GM19467 (cell line): ENCODE measurements around the gene PRXL2C.
"Not testable (repeated sequence)": the region's sequence is repeated elsewhere in the genome, so short reads cannot be mapped to it uniquely, and the experiment has no call there.

Source experiments
- ATAC-seq: cut with Tn5 transposase; IDR thresholded peaks from one replicate; pipeline ENCODE4 v1.9.1; 2021; ENCODE audit warnings: mild to moderate bottlenecking, moderate library complexity; ENCODE audit not compliant: unreplicated experiment

Gene PRXL2C, protein sequence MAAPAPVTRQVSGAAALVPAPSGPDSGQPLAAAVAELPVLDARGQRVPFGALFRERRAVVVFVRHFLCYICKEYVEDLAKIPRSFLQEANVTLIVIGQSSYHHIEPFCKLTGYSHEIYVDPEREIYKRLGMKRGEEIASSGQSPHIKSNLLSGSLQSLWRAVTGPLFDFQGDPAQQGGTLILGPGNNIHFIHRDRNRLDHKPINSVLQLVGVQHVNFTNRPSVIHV

DNA sequence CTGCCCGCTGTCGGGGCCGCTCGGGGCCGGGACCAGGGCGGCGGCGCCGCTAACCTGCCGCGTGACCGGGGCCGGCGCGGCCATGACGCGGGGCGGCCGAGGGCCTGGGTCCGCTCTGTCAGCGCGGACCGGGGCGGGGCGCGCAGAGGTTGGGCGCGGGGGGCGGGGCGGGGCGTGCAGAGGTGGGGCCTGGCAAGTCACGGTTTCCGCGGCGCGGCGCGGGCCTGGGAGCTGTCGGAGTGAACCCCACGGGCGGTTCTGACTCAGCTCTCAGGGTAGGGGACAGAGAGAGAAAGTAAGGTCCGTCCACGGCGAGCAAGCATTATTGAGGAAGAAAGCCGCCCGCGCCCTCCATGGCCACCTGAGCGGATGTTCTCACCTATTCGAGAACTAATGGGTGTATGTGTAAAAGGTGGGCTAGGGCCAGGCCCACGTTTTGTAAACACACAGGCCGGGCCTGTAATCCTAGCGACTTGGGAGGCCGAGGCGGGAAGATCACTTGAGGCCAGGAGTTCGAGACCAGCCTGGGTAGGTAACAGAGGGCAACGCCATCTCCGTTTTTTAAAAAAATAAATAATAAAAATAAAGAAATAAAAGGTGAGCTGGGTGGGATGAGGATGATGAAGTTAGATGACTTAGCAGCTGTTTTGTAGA lies at the start of gene PRXL2C:
PRXL2C (minus strand) TSS at position 120 of the 654 bp plus-strand sequence; CDS start at position 84, 36 bp downstream.
- ATAC-seq = peak; percentile 53

DNA sequence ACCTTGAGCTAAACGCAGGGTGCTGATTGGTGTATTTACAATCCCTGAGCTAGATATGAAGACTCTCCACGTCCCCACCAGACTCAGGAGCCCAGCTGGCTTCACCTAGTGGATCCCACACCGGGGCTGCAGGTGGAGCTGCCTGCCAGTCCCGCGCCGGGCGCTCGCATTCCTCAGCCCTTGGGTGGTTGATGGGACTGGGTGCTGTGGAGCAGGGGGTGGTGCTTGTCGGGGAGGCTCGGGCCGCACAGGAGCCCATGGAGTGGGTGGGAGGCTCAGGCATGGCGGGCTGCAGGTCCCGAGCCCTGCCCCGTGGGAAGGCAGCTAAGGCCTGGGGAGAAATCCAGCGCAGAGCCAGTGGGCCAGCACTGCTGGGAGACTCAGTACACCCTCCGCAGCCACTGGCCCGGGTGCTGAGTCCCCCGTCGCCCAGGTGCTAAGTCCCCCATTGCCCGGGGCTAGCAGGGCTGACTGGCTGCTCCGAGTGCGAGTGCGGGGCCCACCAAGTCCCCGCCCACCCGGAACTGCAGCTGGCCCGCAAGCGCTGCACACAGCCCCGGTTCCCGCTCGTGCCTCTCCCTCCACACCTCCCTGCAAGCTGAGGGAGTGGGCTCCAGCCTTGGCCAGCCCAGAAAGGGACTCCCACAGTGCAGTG lies 45.7 kb upstream of the PRXL2C start:
- ATAC-seq = not testable (repeated sequence)

DNA sequence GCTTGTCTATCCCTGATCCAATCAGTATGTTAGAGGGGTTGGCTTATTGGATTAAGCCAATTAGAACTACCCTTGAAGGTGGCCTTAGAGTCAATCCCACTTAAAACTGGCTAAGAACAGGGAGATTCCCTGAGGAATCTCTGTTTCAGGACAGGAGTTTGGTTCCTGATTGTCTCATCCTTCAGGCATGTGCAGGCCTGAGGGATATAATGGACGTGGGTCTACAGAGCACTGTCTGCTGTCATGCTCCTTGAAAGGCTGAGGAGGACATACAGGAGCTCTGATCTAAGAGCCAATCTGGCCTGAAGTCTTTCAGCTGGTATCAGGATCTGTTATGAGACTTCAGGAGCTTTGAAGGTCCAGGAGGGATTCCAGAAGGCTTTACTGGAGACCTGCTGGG lies 36.2 kb upstream of the PRXL2C start:
- no peak for ATAC-seq

DNA sequence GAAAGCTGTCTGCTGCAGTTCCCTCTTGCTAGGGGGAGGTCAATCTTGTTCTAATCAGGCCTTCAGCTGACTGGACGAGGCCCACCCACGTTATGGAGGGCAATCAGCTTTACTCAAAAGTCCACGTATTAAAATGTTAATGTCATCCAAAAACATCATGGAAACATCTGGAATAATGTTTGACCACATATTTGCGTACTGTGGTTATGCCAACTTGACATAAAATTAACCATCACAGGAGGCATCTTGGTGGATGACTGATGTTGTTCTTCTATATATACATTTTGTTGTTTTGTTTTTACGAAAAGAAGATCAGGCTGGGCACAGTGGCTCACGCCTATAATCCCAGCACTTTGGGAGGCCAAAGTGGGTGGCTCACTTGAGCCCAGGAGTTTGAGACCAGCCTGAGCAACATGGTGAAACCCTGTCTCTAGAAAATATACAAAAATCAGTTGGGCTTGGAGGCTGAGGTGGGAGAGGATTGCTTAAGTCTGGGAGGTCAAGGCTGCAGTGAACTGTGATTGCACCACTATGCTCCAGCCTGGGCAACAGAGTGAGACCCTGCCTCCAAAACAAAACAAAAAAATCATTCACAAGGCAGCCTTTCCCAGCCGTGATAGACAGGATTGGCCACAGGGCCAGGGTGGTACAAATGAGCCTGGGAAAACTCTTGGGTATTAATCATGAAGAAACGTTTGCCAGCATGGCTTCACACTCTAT lies 33.8 kb upstream of the PRXL2C start:
- no peak for ATAC-seq

DNA sequence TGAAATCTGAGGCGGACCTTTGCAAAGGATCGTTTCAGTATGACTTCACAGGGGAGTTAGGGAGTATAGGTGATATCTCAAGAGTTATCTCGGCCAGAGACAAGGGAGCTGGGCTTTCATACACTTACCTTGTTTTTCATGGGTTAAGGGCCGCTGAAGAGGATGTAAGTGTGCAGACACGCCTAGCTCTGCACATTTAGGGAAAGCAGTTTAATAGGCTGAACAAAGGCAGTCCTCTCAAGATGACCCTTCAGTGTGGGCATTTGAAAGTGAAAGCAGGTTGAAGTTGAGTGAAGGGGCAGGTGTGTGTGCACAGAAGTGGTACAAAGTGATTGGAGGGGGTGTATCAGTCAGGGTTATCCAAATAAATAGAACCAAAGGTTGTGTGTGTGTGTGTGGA lies 33.1 kb upstream of the PRXL2C start:
- no peak for ATAC-seq

DNA sequence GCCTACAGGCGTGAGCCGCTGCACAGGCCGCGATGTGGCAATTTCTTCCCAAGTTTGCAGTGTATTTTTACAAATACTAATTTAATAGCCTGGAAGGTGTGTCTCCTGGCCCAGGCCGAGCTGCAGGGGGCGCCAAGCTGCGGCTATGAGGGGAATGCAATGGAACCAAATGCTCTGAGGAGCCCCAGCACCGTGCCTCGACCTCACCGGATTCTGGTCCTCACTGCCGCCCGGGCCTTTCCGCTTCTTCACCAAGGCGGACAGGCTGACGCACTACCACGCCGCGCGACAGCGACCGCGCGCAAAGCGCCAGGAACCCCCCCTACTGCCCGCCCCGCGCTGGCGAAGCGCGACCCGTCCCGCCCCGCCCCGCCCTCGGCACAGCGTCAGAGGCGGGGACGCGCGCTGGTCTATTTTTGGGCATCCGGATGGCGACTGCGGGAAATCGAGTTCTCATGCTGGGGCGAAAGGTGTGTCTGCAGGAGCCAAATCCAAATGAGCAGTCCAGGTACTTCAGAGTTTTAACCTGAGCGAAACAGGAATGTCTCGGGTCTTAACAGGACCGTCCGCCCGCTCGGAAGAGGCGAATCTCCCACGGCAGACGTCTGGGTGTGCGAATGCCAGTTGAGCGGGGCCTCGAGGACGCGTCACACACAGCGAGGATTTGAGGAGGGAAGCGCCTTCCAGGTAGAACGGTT lies 31.7 kb upstream of the PRXL2C start:
- no peak for ATAC-seq

DNA sequence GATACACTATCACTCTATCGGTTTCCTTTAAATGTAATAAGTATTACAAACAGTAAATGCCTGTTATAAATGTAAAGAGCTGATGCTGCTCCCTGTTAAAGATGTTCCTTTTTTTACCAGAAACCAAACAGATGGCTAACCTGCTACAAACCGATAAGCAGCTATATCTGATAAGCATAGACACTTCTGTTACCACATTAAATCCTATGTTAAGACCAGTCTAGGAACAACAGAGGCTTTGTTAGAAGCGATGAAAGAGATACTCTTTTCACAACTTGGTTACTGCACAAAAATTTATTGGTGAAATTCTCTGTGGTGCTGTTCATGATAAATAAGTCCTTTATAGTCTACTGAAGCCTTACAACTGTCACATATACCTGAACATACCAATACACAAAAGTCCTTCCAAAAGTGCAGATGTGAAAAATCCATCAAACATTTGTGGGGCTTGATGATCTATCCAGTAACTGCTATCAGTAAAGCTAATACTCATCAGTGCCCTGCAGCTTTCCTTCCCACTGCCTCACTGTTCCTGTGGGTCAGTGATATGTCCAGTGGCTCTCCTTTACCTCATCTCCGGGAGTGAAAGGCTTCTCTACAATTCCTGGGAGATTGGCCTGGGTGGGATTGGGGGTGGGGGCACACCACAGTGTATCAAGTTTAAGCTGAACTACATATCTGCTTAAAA lies 25.8 kb upstream of the PRXL2C start:
- ATAC-seq = no peak

DNA sequence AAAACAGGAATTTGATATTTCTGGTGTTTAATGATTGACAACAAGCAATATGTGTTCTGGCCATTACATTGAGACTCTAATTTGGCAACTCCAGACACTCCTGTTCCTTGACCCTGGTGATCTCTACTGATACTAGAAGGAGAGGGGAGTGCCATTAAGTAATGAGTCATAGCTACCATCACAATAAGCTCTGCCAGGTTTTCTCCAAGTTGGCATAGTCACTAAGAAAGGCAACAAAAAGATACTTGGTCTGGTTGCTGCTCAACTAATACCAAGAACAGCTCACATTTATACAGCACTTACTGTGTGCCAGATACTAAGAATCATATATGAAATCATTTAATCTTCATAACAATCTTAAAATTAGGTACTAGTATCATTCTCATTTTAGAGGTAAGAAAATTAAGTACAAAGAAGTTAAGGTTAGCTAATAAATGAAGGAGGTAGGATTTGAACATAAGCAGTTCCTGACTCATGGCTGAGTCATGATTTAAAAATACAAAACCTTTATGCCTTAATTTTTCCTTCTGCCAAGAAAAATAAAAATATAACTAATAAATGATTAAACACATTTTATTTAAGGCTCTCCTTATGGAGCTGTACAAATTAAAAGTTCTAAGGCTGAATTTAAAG lies 19.9 kb upstream of the PRXL2C start:
- ATAC-seq = no peak

DNA sequence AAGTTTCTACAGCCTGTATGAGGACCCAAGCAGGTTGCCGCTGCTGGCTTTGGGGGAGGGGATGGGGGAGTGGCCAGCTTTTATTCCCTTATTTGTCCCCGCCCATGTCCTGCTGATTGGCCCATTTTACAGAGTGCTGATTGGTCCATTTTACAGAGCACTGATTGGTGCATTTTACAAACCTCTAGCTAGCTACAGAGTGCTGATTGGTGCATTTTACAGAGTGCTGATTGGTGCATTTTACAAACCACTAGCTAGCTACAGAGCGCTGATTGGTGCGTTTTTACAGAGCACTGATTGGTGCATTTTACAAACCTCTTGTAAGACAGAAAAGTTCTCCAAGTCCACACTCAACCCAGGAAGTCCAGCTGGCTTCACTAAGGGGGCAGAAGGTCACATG lies 18.7 kb upstream of the PRXL2C start:
- not testable (repeated sequence) for ATAC-seq

DNA sequence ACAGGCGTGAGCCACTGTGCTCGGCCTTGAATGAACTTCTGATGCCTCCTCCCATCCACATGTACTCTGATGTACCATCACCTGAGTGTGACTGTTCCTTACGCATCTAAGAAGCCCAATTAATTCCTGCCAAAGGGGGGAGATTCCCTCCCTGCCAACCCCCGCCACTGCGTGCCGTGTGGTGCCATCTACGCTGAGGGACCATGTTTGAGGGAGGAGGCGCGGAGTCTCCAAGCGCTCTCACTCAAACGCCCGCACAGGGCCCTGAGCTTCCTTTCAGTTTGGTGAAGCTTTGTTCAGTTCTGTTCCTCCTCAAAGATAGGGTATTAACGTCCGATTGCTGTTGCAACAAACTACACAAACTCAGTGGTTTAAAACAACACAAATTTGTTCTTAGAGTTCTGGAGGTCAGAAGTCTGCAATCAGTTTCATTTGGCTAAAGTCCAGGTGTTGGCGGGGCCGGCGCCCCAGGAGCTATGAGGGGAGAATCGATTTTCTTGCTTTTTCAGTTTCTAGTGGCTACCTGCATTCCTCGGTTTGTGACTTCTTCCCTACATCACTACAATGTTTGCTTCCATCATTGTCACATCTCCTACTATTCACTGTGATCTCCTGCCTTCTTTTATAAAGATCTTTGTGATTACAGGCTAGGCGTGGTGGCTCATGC lies 13.9 kb upstream of the PRXL2C start:
- ATAC-seq = no peak

DNA sequence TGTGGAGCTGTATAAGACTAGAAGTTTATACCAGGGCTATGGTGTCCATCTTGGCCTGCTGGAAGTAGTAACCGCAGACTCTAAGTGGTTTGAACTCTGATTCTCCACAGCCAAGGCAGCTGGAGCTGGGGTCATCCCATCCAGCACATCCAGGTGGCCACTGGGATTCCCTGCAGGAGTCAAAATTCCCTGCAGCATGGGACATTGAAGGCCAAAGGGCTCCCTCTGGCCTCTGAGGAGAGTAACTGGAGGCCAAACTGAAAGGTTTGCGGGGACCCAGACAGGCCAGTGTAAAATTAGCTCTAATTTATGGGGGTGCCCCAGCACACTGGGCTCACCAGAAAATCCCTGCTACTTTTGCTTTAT lies 12.2 kb upstream of the PRXL2C start:
- no peak for ATAC-seq

DNA sequence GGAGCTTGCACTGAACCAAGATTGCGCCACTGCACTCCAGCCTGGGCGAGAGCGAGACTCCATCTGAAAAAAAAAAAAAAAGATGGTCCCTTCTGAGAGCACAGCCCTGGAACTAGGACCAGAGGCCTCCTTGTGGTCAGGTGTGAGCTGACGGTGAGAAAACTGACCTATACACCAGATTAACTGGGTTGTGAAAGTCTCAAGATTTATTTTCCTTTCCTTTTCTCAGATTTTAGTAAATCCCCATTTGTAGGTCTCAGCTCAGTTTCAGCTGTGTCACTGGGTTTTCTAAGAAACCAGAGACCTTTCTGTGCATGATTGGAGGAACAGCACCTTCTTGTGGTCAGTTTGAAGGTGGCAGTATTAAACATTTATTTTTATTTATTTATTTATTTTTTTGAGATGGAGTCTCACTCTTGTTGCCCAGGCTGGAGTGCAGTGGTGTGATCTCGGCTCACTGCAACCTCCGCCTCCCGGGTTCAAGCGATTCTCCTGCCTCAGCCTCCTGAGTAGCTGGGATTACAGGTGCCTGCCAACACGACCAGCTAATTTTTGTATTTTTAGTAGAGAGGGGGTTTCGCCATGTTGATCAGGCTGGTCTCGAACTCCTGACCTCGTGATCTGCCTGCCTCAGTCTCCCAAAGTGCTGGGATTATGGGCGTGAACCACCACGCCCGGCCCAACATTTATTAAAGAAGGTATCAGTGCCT lies 11.7 kb upstream of the PRXL2C start:
- not testable (repeated sequence) for ATAC-seq

DNA sequence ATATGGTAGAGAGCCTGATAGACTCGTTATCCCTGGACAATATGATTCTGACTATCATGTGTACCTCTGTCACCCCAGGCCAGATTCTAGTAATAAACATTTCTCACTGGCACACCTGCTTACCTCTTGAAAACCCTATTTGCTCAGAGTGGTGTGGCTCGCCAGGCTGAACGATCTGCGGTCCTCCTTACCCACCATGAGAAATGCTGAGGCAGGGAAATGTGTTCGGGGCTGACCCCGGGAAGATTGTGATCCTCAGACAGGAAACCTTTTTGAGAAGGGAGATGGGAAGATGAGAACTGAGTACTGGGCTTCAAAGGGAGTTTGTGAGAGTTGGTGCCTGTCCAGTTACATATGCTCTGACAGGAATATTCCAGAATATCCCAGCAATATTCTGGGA lies 10.7 kb upstream of the PRXL2C start:
- no peak for ATAC-seq

DNA sequence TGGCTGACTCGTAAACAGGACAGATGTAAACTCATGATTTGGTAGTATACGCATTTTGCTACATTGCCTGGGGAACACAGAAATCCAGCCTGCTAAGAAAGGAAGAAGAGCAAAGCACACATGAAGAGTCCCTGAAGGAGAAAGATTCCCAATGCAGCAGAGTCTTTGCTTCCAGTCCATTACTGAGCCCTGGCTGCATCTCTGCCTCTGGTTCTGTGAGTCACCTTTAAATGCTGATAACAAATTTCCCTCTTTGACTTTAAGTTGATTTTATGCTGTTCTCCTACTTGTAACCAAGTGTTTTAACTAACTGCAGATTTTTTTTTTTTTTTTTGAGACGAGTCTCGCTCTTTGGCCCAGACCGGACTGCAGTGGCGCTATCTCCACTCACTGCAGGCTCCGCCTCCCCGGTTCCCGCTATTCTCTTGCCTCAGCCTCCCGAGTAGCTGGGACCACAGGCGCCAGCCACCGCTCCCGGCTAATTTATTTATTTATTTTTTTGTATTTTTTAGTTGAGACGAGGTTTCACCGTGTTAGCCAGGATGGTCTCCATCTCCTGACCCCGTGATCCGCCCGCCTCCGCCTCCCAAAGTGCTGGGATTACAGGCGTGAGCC lies 8.5 kb upstream of the PRXL2C start:
- no peak for ATAC-seq

DNA sequence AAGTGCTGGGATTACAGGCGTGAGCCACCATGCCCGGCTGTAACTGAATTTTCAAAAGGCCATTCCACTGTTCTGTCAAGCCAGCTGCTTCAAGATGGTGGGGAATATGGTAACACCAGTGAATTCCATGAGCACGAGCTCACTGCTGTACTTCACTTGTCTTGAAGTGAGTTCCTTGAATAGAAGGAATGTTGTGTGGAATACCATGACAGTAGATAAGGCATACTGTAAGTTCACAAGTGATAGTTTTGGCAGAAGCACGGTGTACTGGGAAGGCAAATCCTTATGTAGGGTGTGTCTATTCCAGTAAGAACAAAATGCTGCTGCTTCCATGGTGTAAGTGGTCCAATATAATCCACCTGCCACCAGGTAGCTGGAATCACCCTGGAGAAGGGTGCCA lies 6.6 kb upstream of the PRXL2C start:
- ATAC-seq = no peak

DNA sequence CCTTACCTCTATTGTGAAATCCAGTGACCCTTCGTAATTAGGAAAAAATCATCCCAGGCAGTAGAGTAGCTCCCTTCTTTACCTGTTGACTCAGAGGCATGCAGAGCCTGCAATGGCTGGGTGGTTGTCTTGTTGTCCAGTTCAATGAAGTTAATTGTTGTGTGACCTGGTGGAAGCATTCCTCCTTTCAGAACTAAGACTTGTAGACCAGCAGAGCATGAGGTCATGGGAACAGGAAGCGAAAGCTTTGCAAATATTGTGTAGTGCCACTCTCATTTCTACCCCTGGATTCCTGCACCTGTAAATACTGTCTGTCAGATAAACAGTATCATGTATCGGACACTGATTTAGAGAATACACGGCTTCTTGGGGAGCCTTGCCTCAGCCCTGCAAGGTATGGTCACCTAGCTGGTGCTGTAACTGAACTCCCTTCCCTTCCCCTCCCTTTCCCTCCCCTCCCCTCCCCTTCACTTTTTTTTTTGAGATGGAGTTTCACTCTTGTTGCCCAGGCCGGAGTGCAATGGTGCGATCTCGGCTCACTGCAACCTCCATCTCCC lies 5.7 kb upstream of the PRXL2C start:
- ATAC-seq = no peak

DNA sequence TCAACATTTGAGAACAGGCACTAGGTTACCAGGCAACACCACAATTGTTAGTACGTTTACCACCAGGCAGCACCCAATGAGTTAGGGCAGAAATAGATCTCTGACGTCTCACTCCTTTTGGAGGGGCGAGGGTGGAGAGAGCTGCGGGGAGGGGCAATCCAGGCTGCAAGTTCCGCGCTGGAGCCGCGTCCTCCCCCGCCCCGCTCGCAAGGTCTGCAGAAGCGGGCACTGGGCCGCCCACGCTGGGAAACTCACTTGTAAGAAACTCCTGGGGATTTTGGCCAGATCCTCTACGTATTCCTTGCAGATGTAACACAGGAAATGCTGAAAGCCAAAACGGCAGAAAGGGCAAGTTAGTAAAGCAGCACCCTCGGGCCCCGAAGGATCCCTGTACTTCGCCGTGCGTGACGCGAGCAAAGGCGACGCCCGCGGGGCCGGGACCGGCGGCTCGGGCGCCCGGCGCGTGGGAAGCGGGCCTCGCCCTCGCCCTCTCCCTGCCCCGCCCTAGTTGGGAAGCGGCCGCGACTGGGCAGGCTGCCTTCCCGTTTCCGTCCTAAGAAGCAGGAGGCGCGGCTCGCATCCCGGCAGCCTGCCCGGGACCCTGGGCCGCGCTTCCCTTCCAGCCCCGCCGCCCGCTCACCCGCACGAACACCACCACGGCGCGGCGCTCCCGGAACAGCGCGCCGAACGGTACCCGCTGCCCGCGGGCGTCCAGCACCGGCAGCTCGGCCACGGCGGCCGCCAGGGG lies 493 bp downstream of the PRXL2C start:
- peak; percentile 38 for ATAC-seq
